Sciatic nerve (tissue), 2 donors: ENCODE results near the gene SMIM33. TPM values are rescaled to one million over a fixed set of nuclear protein-coding genes. Genes with fewer than 3 reads are reported as not detected.

Experiments used
- ATAC-seq: fragments of 200-7000 bp; cut with Tn5 transposase; one replicate; pipeline ENCODE4 v1.9.1; 2020; ENCODE audit warnings: mild to moderate bottlenecking, moderate library complexity
- DNase-seq: peaks from one replicate; pipeline ENCODE4 v3.0.0-alpha.2; 2020; ENCODE audit warnings: low spot score
- intact Hi-C: fragments of 100-400 bp; cut with DNase I; formaldehyde crosslinking; loops from one replicate; pipeline ENCODE4 v1.14.2; 2022
- total RNA-seq: library from RNA; stranded (reverse); fragmentation: NEBNext Ultra II Directional; extraction: Animal tissue kit (Norgen Biotek cat#: 25700); gene quantifications from one replicate; pipeline ENCODE4 v1.2.1, GENCODE V29; 2021
- donor health status: DM: no; HTN: no; CAD: no.
- donor health status: DM: no; HTN: no; CAD: no.

SMIM33 gene
- total RNA-seq, 1 donor from 2014 or later = not detected

- ATAC-seq (no peak), DNase-seq (no peak)
- intact Hi-C loops = no loop called here
These were observed 16.9 kb upstream of the SMIM33 start for GRCh38 chr5:139453683-139454567.

- intact Hi-C loops = no loop called here
- ATAC-seq (no peak), DNase-seq (no peak)
These were observed 16.1 kb upstream of the SMIM33 start for GRCh38 chr5:139454568-139455290.

GRCh38 chr5:139456776-139457175, 14.0 kb upstream of the SMIM33 start:
- no peak for ATAC-seq
- intact Hi-C loops = no loop called here
- DNase-seq = no peak

DNA sequence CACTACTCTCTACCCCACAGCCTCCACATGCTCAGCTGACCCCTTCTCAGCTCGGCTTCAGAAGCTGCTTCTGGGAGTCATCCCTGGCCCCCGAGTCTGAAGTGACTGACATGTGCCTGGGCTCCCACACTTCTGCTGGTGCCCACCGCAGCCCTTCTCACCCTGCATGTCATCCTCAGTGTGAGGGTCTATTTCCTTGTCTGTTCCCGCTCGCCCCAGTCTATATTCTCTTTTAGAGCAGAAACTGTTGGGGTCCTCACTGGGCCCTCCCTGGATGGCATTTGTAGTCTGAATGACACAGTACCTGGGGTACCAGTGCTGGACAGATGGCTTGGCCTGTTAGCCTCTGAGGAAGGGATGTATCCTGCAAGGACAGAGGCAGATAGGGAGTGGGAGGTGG, 13.6 kb upstream of the SMIM33 start:
- intact Hi-C loops = no loop called here
- no peak for ATAC-seq
- no peak for DNase-seq

- ATAC-seq (no peak), DNase-seq (no peak)
- intact Hi-C loops = no loop called here
These were observed 13.0 kb upstream of the SMIM33 start for GRCh38 chr5:139457653-139458306.

DNA sequence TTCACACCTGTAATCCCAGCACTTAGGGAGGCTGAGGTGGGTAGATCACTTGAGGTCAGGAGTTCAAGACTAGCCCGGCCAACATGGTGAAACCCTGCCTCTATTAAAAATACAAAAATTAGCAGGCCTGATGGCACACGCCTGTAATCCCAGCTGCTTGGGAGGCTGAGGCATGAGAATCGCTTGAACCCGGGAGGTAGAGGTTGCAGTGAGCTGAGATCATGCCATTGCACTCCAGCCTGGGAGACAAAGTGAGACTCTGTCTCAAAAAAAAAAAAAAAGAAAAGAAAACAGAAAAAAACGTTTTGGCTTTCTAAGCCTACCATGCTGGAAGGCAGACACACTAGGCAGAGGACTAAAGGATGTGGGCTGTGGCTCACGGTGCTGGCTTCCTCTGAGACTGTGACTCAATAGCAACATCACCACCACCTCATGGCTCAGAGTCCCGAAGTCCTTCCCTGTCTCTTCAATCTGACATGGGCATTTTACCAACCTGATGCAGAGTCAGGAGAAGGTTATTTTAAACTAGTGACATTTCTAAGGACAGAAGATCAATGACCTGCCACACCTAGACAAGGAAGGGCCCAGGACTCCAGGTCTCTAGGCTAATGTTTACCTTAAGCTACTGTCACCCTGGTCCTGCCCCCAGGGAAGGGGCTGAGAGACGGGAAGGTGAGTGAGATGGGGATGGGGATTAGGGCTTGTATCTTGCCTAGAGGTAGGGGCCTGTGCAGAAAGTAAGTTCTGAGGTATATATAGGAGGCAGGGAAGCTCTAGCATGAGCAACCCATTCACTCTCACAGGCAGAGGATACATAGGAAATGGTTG, 12.0 kb upstream of the SMIM33 start:
- ATAC-seq = no peak
- intact Hi-C loops = no loop called here
- no peak for DNase-seq

GRCh38 chr5:139459451-139459934, 11.3 kb upstream of the SMIM33 start:
- ATAC-seq (peak; percentile 33), DNase-seq (no peak)
- intact Hi-C loops = no loop called here

- intact Hi-C loops = no loop called here
- ATAC-seq (no peak), DNase-seq (no peak)
These were observed 10.3 kb upstream of the SMIM33 start for GRCh38 chr5:139460455-139460854.

GRCh38 chr5:139461176-139461575, 9.6 kb upstream of the SMIM33 start:
- DNase-seq = no peak
- intact Hi-C loops = no loop called here
- ATAC-seq = no peak

GRCh38 chr5:139461698-139462097, 9.1 kb upstream of the SMIM33 start:
- intact Hi-C loops = no loop called here

DNA sequence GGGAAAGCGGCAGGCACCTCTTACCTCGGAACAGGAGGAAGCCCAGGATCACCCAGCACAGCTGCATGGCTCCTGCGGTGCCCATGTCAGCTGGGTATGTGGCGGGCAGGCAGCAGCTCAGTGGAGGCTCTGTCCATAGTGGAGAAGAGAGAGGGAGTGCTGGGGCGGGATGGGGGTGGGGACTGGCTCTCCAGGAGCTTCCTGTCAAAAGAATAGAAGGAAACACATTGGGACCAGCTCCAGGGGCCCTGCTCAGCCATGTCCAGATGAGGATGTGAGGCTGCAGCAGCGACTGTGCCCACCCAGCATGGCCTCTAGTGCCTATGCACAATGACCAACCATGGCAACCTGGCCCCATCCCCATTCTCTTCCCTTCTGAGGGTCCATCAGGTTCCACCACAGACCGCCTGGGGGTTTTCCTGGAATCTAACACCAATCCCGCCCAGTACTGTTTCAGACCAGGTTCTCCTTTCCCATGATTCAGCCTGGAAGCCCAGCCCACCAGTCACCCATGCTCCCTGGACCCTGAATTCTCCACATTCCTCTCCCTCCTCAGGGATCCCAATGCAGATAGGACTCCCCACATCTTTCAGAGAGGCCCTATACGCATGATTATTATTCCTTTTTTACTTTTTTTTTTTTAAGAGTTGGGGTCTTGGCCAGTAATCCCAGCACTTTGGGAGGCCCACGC, 8.1 kb upstream of the SMIM33 start, which contains the start of gene ECSCR:
TSS of gene ECSCR (minus strand) at position 158 of the 691 bp plus-strand sequence. CDS start at position 85, 73 bp downstream.
- ATAC-seq (peak; percentile 32), DNase-seq (no peak)
- intact Hi-C loops = no loop called here

More at GRCh38 chr5:139461698-139462097, 9.1 kb upstream of the SMIM33 start:
- DNase-seq (no peak), ATAC-seq (no peak)

GRCh38 chr5:139468421-139468931, 2.3 kb upstream of the SMIM33 start:
- DNase-seq (no peak), ATAC-seq (peak; percentile 40)
- intact Hi-C loops = no loop called here

DNA sequence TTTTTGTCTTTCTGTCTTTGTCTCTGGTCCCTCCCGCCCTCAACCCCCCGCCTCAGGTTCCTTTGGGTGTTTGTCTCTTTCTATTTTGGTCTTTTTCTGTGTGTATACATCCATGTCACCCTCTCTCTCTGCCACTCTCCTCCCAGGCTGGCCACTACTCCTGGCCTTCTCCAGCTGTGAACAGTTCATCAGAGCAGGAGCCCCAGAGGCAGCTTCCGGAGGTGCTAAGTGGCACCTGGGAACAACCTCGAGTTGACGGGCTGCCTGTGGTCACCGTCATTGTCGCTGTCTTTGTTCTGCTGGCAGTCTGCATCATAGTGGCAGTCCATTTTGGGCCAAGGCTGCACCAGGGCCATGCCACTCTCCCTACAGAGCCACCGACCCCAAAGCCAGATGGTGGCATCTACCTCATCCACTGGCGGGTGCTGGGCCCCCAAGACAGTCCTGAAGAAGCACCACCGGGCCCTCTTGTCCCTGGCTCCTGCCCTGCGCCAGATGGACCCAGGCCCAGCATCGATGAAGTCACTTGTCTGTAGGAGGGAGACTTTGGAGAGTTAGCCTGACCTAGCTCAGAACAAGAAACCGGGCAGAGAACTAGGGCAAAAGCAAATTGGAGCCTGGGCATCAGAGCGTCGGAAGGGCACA, 1.7 kb downstream of the SMIM33 start:
- ATAC-seq = no peak
- intact Hi-C loops = no loop called here
- DNase-seq = no peak

DNA sequence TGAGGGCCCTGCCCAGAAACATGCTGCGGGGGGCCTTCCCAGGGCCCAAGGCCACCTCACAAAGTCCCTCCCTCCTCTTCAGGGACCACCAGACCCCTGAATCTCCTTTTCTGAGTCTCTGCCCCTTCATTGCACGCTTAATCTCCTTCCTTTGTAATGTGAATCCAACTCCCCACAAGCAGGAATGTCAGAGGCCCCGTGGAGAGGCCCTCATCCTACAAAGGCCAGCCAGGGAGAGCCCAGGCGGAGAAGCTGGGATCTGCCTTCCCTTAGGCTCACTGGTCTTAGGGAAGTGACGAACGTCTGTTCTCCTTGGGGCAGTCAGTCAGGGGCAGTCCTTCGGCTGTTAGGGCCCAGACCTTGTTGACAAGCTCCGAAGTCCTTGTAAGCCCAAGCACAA, 2.3 kb downstream of the SMIM33 start:
- intact Hi-C loops = no loop called here
- DNase-seq = no peak
- ATAC-seq = no peak

GRCh38 chr5:139473565-139473964, 2.8 kb downstream of the SMIM33 start:
- no peak for DNase-seq
- ATAC-seq = no peak

GRCh38 chr5:139474890-139475791, 4.3 kb downstream of the SMIM33 start:
- ATAC-seq = peak; percentile 87
- intact Hi-C loops = no loop called here
- DNase-seq = no peak

More at GRCh38 chr5:139473565-139473964, 2.8 kb downstream of the SMIM33 start:
- intact Hi-C loops = no loop called here
